Hippocampal formation (tissue), 2 donors: ENCODE measurements around the gene ZNF22.

Experiments used
- DNase-seq, 2 donors: peaks; one replicate each; lab custom pipeline; 2025; lab: John Stamatoyannopoulos, UW

Gene ZNF22

GRCh38 chr10:45000752-45001380 is at the start of gene ZNF22:
Gene ZNF22 (plus strand): TSS chr10:45000923. CDS start chr10:45003369, 2,446 bp downstream.
- peak; percentile 66 to 69 for DNase-seq

GRCh38 chr10:44951576-44952226 is 49.0 kb upstream of the ZNF22 start:
- no peak for DNase-seq

DNA sequence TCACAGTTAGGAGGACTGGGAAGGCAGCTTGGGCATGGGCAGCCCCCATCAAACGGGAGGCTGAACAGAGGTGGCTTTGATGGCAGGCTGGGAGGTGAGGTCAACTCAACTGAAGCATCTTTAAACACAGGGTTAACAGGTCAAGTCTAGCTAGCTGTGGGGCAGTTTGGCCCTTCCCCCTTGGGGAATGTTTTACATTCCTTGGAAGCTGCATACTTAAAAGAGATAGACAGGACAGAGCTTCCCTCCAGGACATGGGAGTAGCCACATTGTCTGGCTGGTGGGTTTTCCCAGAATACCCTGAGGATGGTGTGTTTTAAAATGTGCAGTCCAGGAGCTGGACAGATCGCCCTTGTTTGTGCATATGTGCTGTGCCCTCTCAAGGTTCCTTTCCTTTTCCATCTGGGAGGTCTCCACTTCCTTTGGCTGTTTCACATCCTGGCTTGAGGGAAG is 47.9 kb upstream of the ZNF22 start:
- DNase-seq: no peak

GRCh38 chr10:44954042-44954441 is 46.7 kb upstream of the ZNF22 start:
- no peak for DNase-seq

GRCh38 chr10:44954962-44955361 is 45.8 kb upstream of the ZNF22 start:
- no peak for DNase-seq

DNA sequence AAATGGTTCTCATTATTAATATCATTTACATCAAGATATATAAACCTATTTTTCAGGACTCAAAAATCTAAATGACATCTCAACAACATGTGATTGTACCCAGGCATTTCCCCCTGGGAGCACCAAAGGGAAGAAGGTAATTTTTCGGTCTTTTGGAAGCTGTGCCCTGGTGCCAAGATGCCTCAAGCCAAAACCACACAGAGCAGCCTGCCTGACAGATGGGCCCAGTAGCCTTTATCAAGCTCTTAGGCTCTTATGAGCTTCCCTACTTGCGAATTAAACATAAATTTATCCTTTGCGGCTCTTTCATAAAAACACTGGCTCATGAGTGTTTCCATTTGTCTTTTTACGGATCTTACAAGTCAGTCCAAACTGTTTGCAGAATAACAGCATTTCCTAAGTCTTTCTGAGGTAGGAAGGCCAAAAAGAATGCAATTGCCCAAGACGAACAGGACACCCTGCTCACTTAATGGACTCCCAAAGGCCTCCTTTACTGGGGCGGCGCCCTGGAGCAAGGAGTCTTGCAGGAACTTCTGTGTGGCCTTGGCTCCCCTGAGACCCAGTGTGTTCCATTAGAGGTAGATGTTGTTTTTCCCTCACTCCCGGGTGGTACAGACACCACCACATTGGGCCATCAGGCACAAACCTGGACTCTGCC is 45.2 kb upstream of the ZNF22 start:
- no peak for DNase-seq

DNA sequence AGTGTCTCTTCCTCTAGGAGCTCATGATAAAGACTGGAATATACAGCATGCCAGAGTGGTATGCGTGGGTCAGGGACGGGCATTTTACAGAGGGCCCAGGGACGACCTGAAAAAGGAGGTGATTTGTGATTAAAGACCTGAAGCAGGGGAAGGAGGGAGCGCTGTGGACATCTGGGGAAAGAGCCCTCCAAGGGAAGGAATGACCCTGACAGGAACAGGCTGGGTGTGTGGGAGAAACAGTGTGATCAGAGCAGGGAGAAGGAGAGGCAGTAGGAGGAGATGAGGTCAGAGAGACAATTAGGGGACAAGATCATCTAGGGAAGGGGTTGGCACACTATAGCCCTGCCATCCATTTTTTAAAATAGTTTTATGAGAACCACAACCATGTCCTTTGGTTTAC is 44.5 kb upstream of the ZNF22 start:
- no peak for DNase-seq

- no peak for DNase-seq
These were observed 43.7 kb upstream of the ZNF22 start for GRCh38 chr10:44956717-44957706.

DNA sequence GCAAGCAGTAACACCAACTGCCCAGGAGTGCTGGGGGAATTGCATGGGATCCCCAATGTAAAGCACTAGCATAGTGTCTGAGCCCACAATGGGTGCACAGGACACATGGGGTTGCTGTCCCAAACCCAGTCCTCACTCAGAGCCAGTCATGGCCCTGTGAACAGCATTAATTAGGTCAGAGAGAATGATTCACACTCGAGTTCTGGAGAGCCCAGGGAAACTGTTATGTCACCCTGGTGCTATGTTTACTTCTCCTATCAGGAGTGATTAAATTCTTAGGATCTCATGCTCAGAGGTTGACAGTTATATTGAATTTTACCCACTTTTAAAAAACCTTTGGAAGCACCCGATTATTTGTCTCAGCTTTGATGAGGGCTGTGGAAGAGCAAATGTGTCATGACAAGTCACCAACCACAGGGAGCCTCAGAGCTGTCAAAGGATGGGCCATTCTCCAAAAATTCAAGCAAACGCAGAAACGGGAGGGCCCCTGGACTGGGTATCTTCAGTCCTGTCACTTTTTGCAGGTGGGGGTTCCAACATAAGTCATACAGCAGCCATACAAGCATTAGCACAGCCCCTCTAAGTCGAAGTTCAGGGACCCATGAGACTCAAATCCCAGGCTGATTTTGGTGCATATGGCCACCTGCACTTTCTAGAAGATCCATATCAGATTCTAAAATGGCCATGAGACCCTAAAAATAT is 42.4 kb upstream of the ZNF22 start:
- DNase-seq: no peak

DNA sequence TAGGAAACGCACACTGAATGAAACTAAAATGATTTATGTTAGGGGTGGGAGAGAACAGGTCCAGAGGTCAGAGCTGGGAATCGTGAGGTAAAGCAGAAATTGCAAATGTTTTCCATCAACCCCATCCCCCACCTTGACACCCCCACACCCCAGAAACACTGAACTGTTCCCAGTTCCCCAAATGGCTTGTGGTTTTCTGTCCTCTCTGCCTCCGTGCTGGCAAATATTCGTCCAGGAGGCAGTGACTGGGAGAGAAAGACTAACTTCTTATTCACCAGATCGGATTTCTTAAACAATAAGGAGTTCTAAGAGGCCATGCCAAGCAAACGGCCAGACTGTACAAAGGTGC is 41.9 kb upstream of the ZNF22 start:
- no peak for DNase-seq

DNA sequence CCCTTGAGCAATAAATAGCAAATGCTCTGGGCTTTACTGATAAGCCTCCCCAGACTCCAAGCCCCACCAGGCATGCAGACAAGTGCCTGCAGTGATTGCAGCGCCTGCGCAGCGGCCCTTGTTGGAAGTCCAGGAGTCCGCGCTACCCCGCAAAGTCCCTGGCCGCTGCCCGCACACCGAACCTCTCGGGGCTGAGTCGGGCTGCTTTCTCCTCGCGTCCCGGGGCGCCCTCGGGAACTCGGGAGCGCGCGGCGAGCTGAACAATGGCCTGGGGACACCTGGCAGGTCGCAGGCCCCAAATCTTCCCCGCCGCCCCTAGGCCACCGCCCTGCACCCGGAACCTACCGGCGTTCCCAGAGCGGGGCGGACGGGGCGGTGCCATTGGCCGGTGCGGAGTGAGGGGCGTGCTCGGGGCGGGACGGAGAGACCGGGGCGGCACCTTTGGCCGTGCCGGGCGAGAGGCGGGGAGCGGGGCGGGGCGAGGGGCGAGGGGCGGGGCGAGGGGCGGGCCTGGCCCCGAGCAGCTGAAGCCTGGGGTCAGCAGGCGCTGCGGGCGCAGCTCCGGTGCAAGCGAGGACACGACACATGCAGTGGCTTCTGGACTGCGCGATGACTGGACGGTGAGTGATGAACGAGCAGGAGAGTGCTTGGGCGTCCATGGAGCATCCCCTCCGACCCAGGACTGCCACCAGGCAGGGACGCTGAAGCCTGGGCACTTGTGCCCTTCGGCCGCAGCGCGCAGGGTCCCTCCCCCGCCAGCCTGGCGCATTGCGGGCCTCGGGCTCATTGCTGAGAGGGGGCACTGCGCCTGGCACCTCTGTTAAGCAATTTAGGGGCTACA is 41.3 kb upstream of the ZNF22 start, which contains the start of gene RASSF4:
Gene RASSF4, plus strand, starts transcription at position 556 of the 841 bp plus-strand sequence. CDS start 10,401 bp downstream, outside the sequence.
- peak; percentile 83 to 92 for DNase-seq

DNA sequence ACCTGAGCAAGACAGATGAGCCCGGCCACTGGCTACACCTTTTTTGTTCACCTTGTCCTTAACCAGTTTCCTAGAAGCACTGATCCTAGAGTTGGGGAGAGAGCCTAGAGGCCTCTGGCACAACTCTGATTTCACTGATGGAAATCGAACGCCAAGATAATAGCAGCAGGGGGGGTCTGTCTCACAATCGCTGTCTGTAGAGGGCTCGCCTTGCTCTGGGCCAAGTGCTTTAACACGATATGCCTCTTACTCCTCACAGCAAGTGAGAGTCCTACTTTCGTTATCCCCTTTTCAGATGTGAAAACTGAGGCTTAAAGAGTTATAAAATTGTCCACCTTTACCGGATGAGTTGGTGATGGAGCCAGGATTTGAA is 40.6 kb upstream of the ZNF22 start:
- DNase-seq: no peak

- no peak for DNase-seq
These were observed 40.1 kb upstream of the ZNF22 start for GRCh38 chr10:44960482-44961229.

GRCh38 chr10:44961230-44961571 is 39.5 kb upstream of the ZNF22 start:
- DNase-seq: no peak

DNA sequence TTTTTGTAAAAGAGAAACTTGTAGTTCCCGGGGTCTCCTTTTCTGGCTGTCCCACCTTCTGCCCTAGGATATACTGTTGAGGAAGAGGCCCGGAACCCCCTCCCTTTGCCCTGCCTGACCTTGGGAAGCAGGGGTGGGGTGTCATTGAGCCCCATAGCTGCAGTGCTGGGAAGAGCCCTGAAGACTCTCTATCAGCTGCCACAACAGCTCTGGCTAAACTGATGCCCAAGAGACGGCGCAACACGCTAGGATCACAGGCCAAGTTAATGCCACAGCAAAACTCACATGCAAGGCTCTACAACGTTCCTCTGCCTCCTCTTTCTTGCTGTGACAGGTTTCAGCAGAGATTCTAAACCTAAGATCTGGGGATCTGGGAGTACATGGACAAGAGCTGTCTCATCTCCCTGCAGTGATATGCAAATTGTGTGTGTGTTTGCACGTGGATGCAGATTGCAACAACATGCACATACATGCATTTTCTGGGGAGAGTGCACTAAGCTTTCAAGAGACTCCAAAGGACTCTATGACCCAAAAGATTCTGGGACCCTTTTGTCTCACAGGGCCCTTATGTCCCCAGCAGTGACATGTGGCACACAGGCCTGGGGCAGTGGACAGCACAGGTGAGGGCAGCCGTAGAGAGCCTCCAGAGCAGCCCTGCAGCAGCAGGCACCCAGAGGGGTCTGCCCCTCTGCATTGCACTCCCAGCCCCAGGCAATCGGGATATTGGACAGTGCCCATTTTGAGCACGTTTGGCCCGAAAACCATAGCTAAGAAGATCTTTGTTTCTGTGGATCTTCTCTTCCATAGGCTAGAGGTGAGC is 38.6 kb upstream of the ZNF22 start:
- DNase-seq: no peak

DNA sequence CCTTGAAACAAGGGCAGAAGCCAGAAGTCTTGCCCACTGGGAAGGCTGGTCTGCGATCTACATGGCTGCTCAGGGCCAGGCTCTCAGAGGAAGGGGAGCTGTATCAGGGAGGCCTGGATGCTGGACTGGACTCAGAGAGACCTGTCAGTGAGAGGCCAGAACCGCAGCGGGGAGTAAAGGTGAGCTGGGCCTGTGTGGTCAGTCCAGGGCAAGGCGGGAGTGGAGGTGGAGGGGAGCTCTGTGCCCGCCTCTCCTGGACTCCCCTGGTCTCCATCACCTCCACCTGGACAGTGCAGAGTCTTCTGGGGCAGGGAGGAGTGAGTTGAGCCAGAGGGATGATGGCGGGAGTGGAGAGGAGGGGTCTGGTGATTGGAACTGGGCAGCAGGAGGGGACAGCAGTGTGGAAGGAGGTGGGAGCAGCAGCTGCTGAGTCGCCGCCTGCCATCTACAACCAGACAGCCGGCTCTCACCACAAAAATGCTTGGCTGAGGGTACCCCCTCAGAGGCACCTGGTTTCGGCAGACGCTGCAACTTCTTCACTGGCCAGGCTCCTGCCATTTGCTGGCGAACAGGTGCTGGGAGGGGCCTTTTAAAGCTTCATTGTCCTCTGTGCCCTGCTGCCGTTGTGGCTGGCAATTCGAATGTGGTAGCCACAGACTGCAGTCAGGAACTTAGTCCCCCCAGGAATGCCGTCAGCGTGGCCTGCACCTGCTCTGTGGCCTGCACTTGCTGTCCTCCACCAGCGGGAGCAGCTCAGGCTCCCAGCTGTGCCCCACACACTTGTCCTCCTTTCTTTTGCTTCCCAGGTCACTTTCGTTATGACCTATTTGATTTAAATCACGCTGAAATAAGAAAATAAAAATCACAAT is 37.6 kb upstream of the ZNF22 start:
- DNase-seq: peak in 1 of 2 donors; percentile 67

DNA sequence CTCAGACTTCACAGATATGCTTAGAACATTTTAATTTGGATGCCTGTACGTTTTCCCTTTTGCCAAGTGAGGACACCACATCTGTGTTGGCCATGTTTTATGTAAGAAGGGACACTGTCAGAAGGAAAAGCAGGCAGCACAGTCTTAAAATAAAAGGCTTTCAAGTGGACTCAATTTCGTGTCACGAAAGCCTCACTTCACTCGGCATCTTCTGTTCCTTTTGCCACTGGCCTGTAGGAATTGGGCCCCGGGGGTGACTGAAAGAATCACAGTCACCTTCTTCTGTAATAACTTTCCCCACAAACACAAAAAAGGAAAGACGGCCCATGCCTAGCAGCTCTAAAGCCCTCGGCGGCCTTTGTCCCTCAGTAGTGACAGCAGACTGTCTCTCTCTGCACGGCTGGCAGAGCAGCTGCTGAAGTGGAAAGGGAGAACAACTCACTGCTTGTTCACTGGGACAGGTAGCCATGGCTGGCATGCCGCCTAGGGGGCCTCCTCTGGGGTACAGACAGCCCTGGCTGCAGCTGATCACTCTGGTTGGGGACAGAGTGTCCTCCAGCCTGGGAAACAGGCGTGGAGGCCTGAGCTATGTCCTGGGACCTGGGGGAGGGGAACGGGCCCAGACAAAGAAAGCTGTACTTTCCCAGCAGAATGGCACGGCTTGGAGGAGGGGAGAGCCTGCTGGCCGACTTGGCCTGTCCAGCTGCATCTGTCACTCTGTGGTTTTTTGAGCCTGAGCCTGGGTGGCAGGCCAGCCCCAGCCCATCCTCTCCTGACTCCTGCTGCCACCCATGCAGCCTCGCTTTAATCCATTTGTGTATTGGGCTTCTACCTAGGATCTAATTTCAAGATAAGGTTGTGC is 36.7 kb upstream of the ZNF22 start:
- peak; percentile 93 to 95 for DNase-seq
